ENCODE data around the gene HOOK2.

GRCh38 chr19:12786952-12787351 lies 11.6 kb upstream of the HOOK2 start:
- TF ChIP-seq, protein P1, sequence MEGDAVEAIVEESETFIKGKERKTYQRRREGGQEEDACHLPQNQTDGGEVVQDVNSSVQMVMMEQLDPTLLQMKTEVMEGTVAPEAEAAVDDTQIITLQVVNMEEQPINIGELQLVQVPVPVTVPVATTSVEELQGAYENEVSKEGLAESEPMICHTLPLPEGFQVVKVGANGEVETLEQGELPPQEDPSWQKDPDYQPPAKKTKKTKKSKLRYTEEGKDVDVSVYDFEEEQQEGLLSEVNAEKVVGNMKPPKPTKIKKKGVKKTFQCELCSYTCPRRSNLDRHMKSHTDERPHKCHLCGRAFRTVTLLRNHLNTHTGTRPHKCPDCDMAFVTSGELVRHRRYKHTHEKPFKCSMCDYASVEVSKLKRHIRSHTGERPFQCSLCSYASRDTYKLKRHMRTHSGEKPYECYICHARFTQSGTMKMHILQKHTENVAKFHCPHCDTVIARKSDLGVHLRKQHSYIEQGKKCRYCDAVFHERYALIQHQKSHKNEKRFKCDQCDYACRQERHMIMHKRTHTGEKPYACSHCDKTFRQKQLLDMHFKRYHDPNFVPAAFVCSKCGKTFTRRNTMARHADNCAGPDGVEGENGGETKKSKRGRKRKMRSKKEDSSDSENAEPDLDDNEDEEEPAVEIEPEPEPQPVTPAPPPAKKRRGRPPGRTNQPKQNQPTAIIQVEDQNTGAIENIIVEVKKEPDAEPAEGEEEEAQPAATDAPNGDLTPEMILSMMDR (IDR thresholded peaks at IDR 0.05 in 2 of 3, conservative IDR thresholded peaks at IDR 0.05 in 1 of 3; ENCODE audit: borderline replicate concordance in 1 of 3, insufficient read depth in 1 of 3, low read depth in 2 of 3, low read length in 2 of 3), result no peak
- TF ChIP-seq POLR2AphosphoS5 (IDR thresholded peaks at IDR 0.05; ENCODE audit: low read depth, low read length) (no peak), FOSL1 (IDR thresholded peaks at IDR 0.05; ENCODE audit: low read depth) (no peak), POLR2A (IDR thresholded peaks at IDR 0.05; ENCODE audit: borderline replicate concordance, extremely low read depth, insufficient read depth, insufficient read length) (no peak), ATF3 (IDR thresholded peaks at IDR 0.05) (no peak), JUND (IDR thresholded peaks at IDR 0.05) (no peak), REST (IDR thresholded peaks at IDR 0.05; ENCODE audit: low read depth) (no peak), EZH2 (IDR thresholded peaks at IDR 0.05) (no peak), YY1 (IDR thresholded peaks at IDR 0.05; ENCODE audit: extremely low read depth, insufficient replicate concordance, low read depth, low read length) (no peak), CEBPB (IDR thresholded peaks at IDR 0.05; ENCODE audit: low read depth) (no peak), SIN3A (IDR thresholded peaks at IDR 0.05; ENCODE audit: low read depth) (no peak)

Data from HCT116 (cell line).